Amygdala (tissue), 56 donors: ENCODE results near the gene RNASE13.
A peak's percentile ranks its signal among the peaks of the same experiment; 100 is the strongest.
"Not testable (repeated sequence)": the region's sequence is repeated elsewhere in the genome, so short reads cannot be mapped to it uniquely, and the experiment has no call there.

Source experiments
- DNase-seq, 56 donors: peaks; one replicate each; lab custom pipeline; 2025; lab: John Stamatoyannopoulos, UW

Gene RNASE13

GRCh38 chr14:21025371-21026273 lies 9.0 kb downstream of the RNASE13 start:
- DNase-seq, result peak in 55 of 56 donors; percentile 39 to 95 (median 85)

GRCh38 chr14:21024585-21025370 lies 9.8 kb downstream of the RNASE13 start, which contains the start of gene NDRG2:
Gene NDRG2, minus strand, starts transcription at chr14:21025061. Its CDS starts 1,746 bp downstream, at chr14:21023315.
- peak in 54 of 56 donors; percentile 40 to 88 (median 72) for DNase-seq

GRCh38 chr14:21023817-21024584 lies 10.6 kb downstream of the RNASE13 start:
- DNase-seq, result no peak

- DNase-seq, result peak in 13 of 56 donors; percentile 11 to 49 (median 29)
Measured at GRCh38 chr14:21023174-21023573, 11.4 kb downstream of the RNASE13 start.

- DNase-seq, result no peak
Measured at GRCh38 chr14:21022686-21023085, 11.9 kb downstream of the RNASE13 start.

- DNase-seq, result no peak
Measured at GRCh38 chr14:21020977-21021545, 13.5 kb downstream of the RNASE13 start.

- DNase-seq, result no peak
Measured at GRCh38 chr14:21019366-21019765, 15.2 kb downstream of the RNASE13 start.

- DNase-seq, result no peak
Measured at GRCh38 chr14:21018781-21019180, 15.8 kb downstream of the RNASE13 start.

- DNase-seq, result no peak
Measured at GRCh38 chr14:21018286-21018685, 16.3 kb downstream of the RNASE13 start.

GRCh38 chr14:21017528-21018245 lies 16.9 kb downstream of the RNASE13 start:
- peak in 2 of 56 donors; percentile 13 to 19 for DNase-seq

- DNase-seq, result no peak
Measured at GRCh38 chr14:21016413-21017190, 18.0 kb downstream of the RNASE13 start.

GRCh38 chr14:21015312-21015711 lies 19.3 kb downstream of the RNASE13 start:
- DNase-seq, result peak in 2 of 56 donors; percentile 11 to 20

- DNase-seq, result peak; percentile 24 to 96 (median 75)
Measured at GRCh38 chr14:21014761-21015190, 19.8 kb downstream of the RNASE13 start.

GRCh38 chr14:21011136-21011535 lies 23.5 kb downstream of the RNASE13 start:
- no peak for DNase-seq

- DNase-seq, result not testable (repeated sequence)
Measured at GRCh38 chr14:21009721-21010120, 24.9 kb downstream of the RNASE13 start.

- DNase-seq, result no peak
Measured at GRCh38 chr14:21003788-21004346, 30.7 kb downstream of the RNASE13 start.

GRCh38 chr14:21001218-21001617 lies 33.4 kb downstream of the RNASE13 start:
- no peak for DNase-seq

GRCh38 chr14:20999591-20999990 lies 35.0 kb downstream of the RNASE13 start:
- DNase-seq, result no peak
